GM20431 (cell line): ENCODE measurements around the gene TNXB.

ENCODE experiments used
- in situ Hi-C: fragments of 300-500 bp; cut with MseI, MboI; formaldehyde crosslinking; loops from one replicate; pipeline ENCODE4 v1.15.0; 2020; ENCODE audit warnings: low sequenced_read_pairs; ENCODE audit not compliant: unreplicated experiment

The TNXB gene

GRCh38 chr6:32088487-32089049 is 20.6 kb downstream of the TNXB start:
- in situ Hi-C loops = no loop called here

GRCh38 chr6:32087574-32088486 is 21.3 kb downstream of the TNXB start:
- in situ Hi-C loops = no loop called here

- in situ Hi-C loops = no loop called here
Observed at GRCh38 chr6:32086661-32087573, 22.2 kb downstream of the TNXB start.

GRCh38 chr6:32085759-32086459 is 23.2 kb downstream of the TNXB start:
- in situ Hi-C loops = no loop called here

- in situ Hi-C loops = no loop called here
Observed at GRCh38 chr6:32084780-32085179, 24.4 kb downstream of the TNXB start.

- in situ Hi-C loops = no loop called here
Observed at GRCh38 chr6:32083812-32084768, 25.0 kb downstream of the TNXB start.

GRCh38 chr6:32082935-32083334 is 26.2 kb downstream of the TNXB start:
- in situ Hi-C loops = no loop called here

GRCh38 chr6:32082478-32082877 is 26.7 kb downstream of the TNXB start:
- in situ Hi-C loops = no loop called here

GRCh38 chr6:32081168-32081990 is 27.8 kb downstream of the TNXB start:
- in situ Hi-C loops = no loop called here

GRCh38 chr6:32079566-32080290 is 29.4 kb downstream of the TNXB start:
- in situ Hi-C loops = no loop called here

- in situ Hi-C loops = no loop called here
Observed at GRCh38 chr6:32076321-32076809, 32.8 kb downstream of the TNXB start.

- in situ Hi-C loops = no loop called here
Observed at GRCh38 chr6:32075781-32076180, 33.4 kb downstream of the TNXB start.

- in situ Hi-C loops = no loop called here
Observed at GRCh38 chr6:32074996-32075532, 34.1 kb downstream of the TNXB start.

- in situ Hi-C loops = no loop called here
Observed at GRCh38 chr6:32073613-32074012, 35.5 kb downstream of the TNXB start.

- in situ Hi-C loops = no loop called here
Observed at GRCh38 chr6:32073101-32073500, 36.0 kb downstream of the TNXB start.

- in situ Hi-C loops = no loop called here
Observed at GRCh38 chr6:32070814-32071543, 38.2 kb downstream of the TNXB start.
